ENCODE measurements around the gene GFOD2.

Gene GFOD2

GRCh38 chr16:67723911-67724305 is 4.8 kb upstream of the GFOD2 start:
- TF ChIP-seq GATA2 (IDR thresholded peaks at IDR 0.05; ENCODE audit: low read depth, low read length): no peak
- TF ChIP-seq GATA3 (IDR thresholded peaks at IDR 0.05; ENCODE audit: low read depth, low read length): no peak

- TF ChIP-seq GATA3 (IDR thresholded peaks at IDR 0.05; ENCODE audit: low read depth, low read length) (no peak), GATA2 (IDR thresholded peaks at IDR 0.05; ENCODE audit: low read depth, low read length) (no peak)
Measured at GRCh38 chr16:67723151-67723910, 4.2 kb upstream of the GFOD2 start.

GRCh38 chr16:67720236-67720635 is 1.1 kb upstream of the GFOD2 start:
- TF ChIP-seq GATA2 (IDR thresholded peaks at IDR 0.05; ENCODE audit: low read depth, low read length) (no peak), GATA3 (IDR thresholded peaks at IDR 0.05; ENCODE audit: low read depth, low read length) (no peak)

GRCh38 chr16:67719778-67720144 is 645 bp upstream of the GFOD2 start:
- no peak for TF ChIP-seq GATA3 (IDR thresholded peaks at IDR 0.05; ENCODE audit: low read depth, low read length)
- no peak for TF ChIP-seq GATA2 (IDR thresholded peaks at IDR 0.05; ENCODE audit: low read depth, low read length)

GRCh38 chr16:67718668-67719047 is 458 bp downstream of the GFOD2 start:
- TF ChIP-seq GATA2 (IDR thresholded peaks at IDR 0.05; ENCODE audit: low read depth, low read length): no peak
- no peak for TF ChIP-seq GATA3 (IDR thresholded peaks at IDR 0.05; ENCODE audit: low read depth, low read length)

GRCh38 chr16:67716097-67716496 is 3.0 kb downstream of the GFOD2 start:
- no peak for TF ChIP-seq GATA3 (IDR thresholded peaks at IDR 0.05; ENCODE audit: low read depth, low read length)
- no peak for TF ChIP-seq GATA2 (IDR thresholded peaks at IDR 0.05; ENCODE audit: low read depth, low read length)

GRCh38 chr16:67714522-67714921 is 4.6 kb downstream of the GFOD2 start:
- TF ChIP-seq GATA3 (IDR thresholded peaks at IDR 0.05; ENCODE audit: low read depth, low read length): no peak
- no peak for TF ChIP-seq GATA2 (IDR thresholded peaks at IDR 0.05; ENCODE audit: low read depth, low read length)

GRCh38 chr16:67713647-67714273 is 5.4 kb downstream of the GFOD2 start:
- TF ChIP-seq GATA2 (IDR thresholded peaks at IDR 0.05; ENCODE audit: low read depth, low read length) (no peak), GATA3 (IDR thresholded peaks at IDR 0.05; ENCODE audit: low read depth, low read length) (no peak)

GRCh38 chr16:67710607-67711006 is 8.5 kb downstream of the GFOD2 start:
- TF ChIP-seq GATA2 (IDR thresholded peaks at IDR 0.05; ENCODE audit: low read depth, low read length) (no peak), GATA3 (IDR thresholded peaks at IDR 0.05; ENCODE audit: low read depth, low read length) (no peak)

GRCh38 chr16:67709050-67709449 is 10.1 kb downstream of the GFOD2 start:
- TF ChIP-seq GATA2 (IDR thresholded peaks at IDR 0.05; ENCODE audit: low read depth, low read length) (no peak), GATA3 (IDR thresholded peaks at IDR 0.05; ENCODE audit: low read depth, low read length) (no peak)

- TF ChIP-seq GATA2 (IDR thresholded peaks at IDR 0.05; ENCODE audit: low read depth, low read length) (no peak), GATA3 (IDR thresholded peaks at IDR 0.05; ENCODE audit: low read depth, low read length) (no peak)
Measured at GRCh38 chr16:67708368-67708771, 10.7 kb downstream of the GFOD2 start.

GRCh38 chr16:67707790-67708189 is 11.3 kb downstream of the GFOD2 start:
- no peak for TF ChIP-seq GATA3 (IDR thresholded peaks at IDR 0.05; ENCODE audit: low read depth, low read length)
- no peak for TF ChIP-seq GATA2 (IDR thresholded peaks at IDR 0.05; ENCODE audit: low read depth, low read length)

- TF ChIP-seq GATA2 (IDR thresholded peaks at IDR 0.05; ENCODE audit: low read depth, low read length) (no peak), GATA3 (IDR thresholded peaks at IDR 0.05; ENCODE audit: low read depth, low read length) (no peak)
Measured at GRCh38 chr16:67707210-67707609, 11.9 kb downstream of the GFOD2 start.

GRCh38 chr16:67704110-67704509 is 15.0 kb downstream of the GFOD2 start:
- TF ChIP-seq GATA3 (IDR thresholded peaks at IDR 0.05; ENCODE audit: low read depth, low read length) (no peak), GATA2 (IDR thresholded peaks at IDR 0.05; ENCODE audit: low read depth, low read length) (no peak)

GRCh38 chr16:67703626-67704025 is 15.5 kb downstream of the GFOD2 start:
- TF ChIP-seq GATA3 (IDR thresholded peaks at IDR 0.05; ENCODE audit: low read depth, low read length) (no peak), GATA2 (IDR thresholded peaks at IDR 0.05; ENCODE audit: low read depth, low read length) (no peak)
